ENCODE data around the gene TBXT. TPM values are rescaled to one million over a fixed set of nuclear protein-coding genes. Genes with fewer than 3 reads are reported as not detected.

Gene TBXT
- total and polyA plus RNA-seq, 2 experiments from 2014 or later: 0.23 TPM; not detected in 1

GRCh38 chr6:166145751-166146150, 21.9 kb downstream of the TBXT start:
- no peaks in the 10 kb centered on the region for H4K20me1 ChIP-seq (replicated peaks; ENCODE audit: insufficient read depth)
- TF ChIP-seq ETS1 (IDR thresholded peaks at IDR 0.05): no peak
- no peak for TF ChIP-seq ZNF462 (CRISPR knock-in tag; IDR thresholded peaks at IDR 0.05)
- TF ChIP-seq REST (IDR thresholded peaks at IDR 0.05; ENCODE audit: unreplicated experiment): no peak
- TF ChIP-seq NANOG (IDR thresholded peaks at IDR 0.05; ENCODE audit: borderline replicate concordance): no peak
- no peak for TF ChIP-seq EZH2phosphoT487 (IDR thresholded peaks at IDR 0.05; ENCODE audit: unreplicated experiment)
- TF ChIP-seq ZNF331 (CRISPR knock-in tag; IDR thresholded peaks at IDR 0.05; ENCODE audit: low read depth): no peak
- no peak for TF ChIP-seq CREB1 (CRISPR knock-in tag; IDR thresholded peaks at IDR 0.05; ENCODE audit: low read depth)
- TF ChIP-seq EZH2 (IDR thresholded peaks at IDR 0.05; ENCODE audit: low read depth, unreplicated experiment): no peak
- TF ChIP-seq ZNF114 (CRISPR knock-in tag; IDR thresholded peaks at IDR 0.05): no peak
- no peak for TF ChIP-seq STAT1 (IDR thresholded peaks at IDR 0.05; ENCODE audit: unreplicated experiment)
- no peak for TF ChIP-seq CTCF (conservative IDR thresholded peaks at IDR 0.05; ENCODE audit: low read depth in 2 of 2)
- no peak for TF ChIP-seq JUNB (IDR thresholded peaks at IDR 0.05; ENCODE audit: unreplicated experiment)
- no peak for TF ChIP-seq POLR2AphosphoS5 (IDR thresholded peaks at IDR 0.05; ENCODE audit: low read depth)
- peaks cover 12% of the 10 kb centered on the region; the same call in 1 of the 2 replicates for H3K9me2 ChIP-seq (ENCODE audit: insufficient read depth)
- H3K27ac ChIP-seq (ENCODE audit: low read depth): no peak overlapping the region
- H3K4me2 ChIP-seq: no peak overlapping the region
- peaks cover 6% of the 10 kb centered on the region for H3K36me3 ChIP-seq (ENCODE audit: insufficient read depth)
- Mint-ChIP-seq H3K4me3 (no peak overlapping the region), H3K27me3 (ENCODE audit: insufficient read depth, low read depth, poor library complexity) (peaks cover 3% of the 10 kb centered on the region), H3K9me3 (peaks cover 18% of the 10 kb centered on the region; the same call in 2 of the 3 replicates), H3K36me3 (ENCODE audit: low read depth) (peaks cover 5% of the 10 kb centered on the region; the same call in 1 of the 3 replicates), H3K27ac (no peak overlapping the region), H3K4me1 (peaks cover 5% of the 10 kb centered on the region)
- ATAC-seq (no peak), DNase-seq (ENCODE audit: low spot score) (no peak)
- H3K79me2 ChIP-seq (replicated peaks; ENCODE audit: insufficient read depth): no peaks in the 10 kb centered on the region
- no peak overlapping the region for H3K4me3 ChIP-seq
- H3K27me3 ChIP-seq (ENCODE audit: insufficient read depth): no peaks in the 10 kb centered on the region
- H3F3A ChIP-seq (replicated peaks; ENCODE audit: low read depth): no peaks in the 10 kb centered on the region
- peaks cover 11% of the 10 kb centered on the region for H3K4me1 ChIP-seq (ENCODE audit: insufficient read depth)
- no peak overlapping the region for H2AFZ ChIP-seq

Data from GM23338 (cell line).